ENCODE results near the gene OR4L1.
"Not testable (repeated sequence)": the region's sequence is repeated elsewhere in the genome, so short reads cannot be mapped to it uniquely, and the experiment has no call there.

OR4L1 gene

GRCh38 chr14:20059745-20060144 lies at the start of gene OR4L1:
Gene OR4L1 (plus strand): TSS chr14:20060045. CDS start chr14:20060045, 0 bp downstream.
- H3K27ac Mint-ChIP-seq, result no peak within 1 kb of the TSS
- no peaks in the 10 kb centered on the region for H3K9me3 Mint-ChIP-seq
- no peak within 1 kb of the TSS for H3K4me3 Mint-ChIP-seq
- H3K36me3 Mint-ChIP-seq (ENCODE audit: low read depth), result no peaks in the 10 kb centered on the region
- H3K4me1 Mint-ChIP-seq (ENCODE audit: low read depth), result no peaks in the 10 kb centered on the region
- peaks cover 9% of the 10 kb centered on the region for H3K27me3 Mint-ChIP-seq

GRCh38 chr14:20019257-20019865 lies 40.5 kb upstream of the OR4L1 start, which contains the start of gene OR4K14:
Gene OR4K14 (minus strand): TSS chr14:20019307. CDS start chr14:20015193, 4,114 bp downstream.
- Mint-ChIP-seq H3K9me3 (peaks cover under 1% of the 10 kb centered on the region), H3K4me1 (ENCODE audit: low read depth) (no peaks in the 10 kb centered on the region), H3K27ac (no peak within 1 kb of the TSS), H3K36me3 (ENCODE audit: low read depth) (no peaks in the 10 kb centered on the region), H3K4me3 (no peak within 1 kb of the TSS), H3K27me3 (no peaks in the 10 kb centered on the region)

GRCh38 chr14:20031058-20031457 lies 28.8 kb upstream of the OR4L1 start:
- H3K9me3 Mint-ChIP-seq, result no peaks in the 10 kb centered on the region
- no peaks in the 10 kb centered on the region for H3K4me1 Mint-ChIP-seq (ENCODE audit: low read depth)
- no peaks in the 10 kb centered on the region for H3K36me3 Mint-ChIP-seq (ENCODE audit: low read depth)
- H3K27me3 Mint-ChIP-seq, result no peaks in the 10 kb centered on the region
- H3K4me3 Mint-ChIP-seq, result no peak overlapping the region
- no peak overlapping the region for H3K27ac Mint-ChIP-seq

- no peaks in the 10 kb centered on the region for H3K9me3 Mint-ChIP-seq
Observed at GRCh38 chr14:20035449-20035848, 24.4 kb upstream of the OR4L1 start.

GRCh38 chr14:20035938-20036337 lies 23.9 kb upstream of the OR4L1 start, which contains the start of gene OR4K13:
Gene OR4K13 (minus strand): TSS chr14:20036038. CDS start chr14:20034758, 1,280 bp downstream.
- Mint-ChIP-seq H3K4me1 (ENCODE audit: low read depth) (no peaks in the 10 kb centered on the region), H3K4me3 (no peak within 1 kb of the TSS), H3K27ac (no peak within 1 kb of the TSS), H3K9me3 (no peaks in the 10 kb centered on the region), H3K27me3 (no peaks in the 10 kb centered on the region), H3K36me3 (ENCODE audit: low read depth) (no peaks in the 10 kb centered on the region)

More at GRCh38 chr14:20035449-20035848, 24.4 kb upstream of the OR4L1 start:
- Mint-ChIP-seq H3K36me3 (ENCODE audit: low read depth) (no peaks in the 10 kb centered on the region), H3K27ac (no peak overlapping the region), H3K4me3 (no peak overlapping the region), H3K4me1 (ENCODE audit: low read depth) (no peaks in the 10 kb centered on the region), H3K27me3 (no peaks in the 10 kb centered on the region)

GRCh38 chr14:20044243-20044642 lies 15.6 kb upstream of the OR4L1 start:
- H3K27me3 Mint-ChIP-seq, result peaks cover 11% of the 10 kb centered on the region
- H3K9me3 Mint-ChIP-seq, result peaks cover 4% of the 10 kb centered on the region
- no peak overlapping the region for H3K27ac Mint-ChIP-seq
- H3K4me3 Mint-ChIP-seq, result no peak overlapping the region
- no peaks in the 10 kb centered on the region for H3K4me1 Mint-ChIP-seq (ENCODE audit: low read depth)
- no peaks in the 10 kb centered on the region for H3K36me3 Mint-ChIP-seq (ENCODE audit: low read depth)

GRCh38 chr14:20048202-20048601 lies 11.6 kb upstream of the OR4L1 start:
- H3K4me3 Mint-ChIP-seq, result no peak overlapping the region
- H3K27ac Mint-ChIP-seq, result no peak overlapping the region
- H3K36me3 Mint-ChIP-seq (ENCODE audit: low read depth), result no peaks in the 10 kb centered on the region
- peaks cover 10% of the 10 kb centered on the region for H3K27me3 Mint-ChIP-seq
- H3K9me3 Mint-ChIP-seq, result no peaks in the 10 kb centered on the region
- no peaks in the 10 kb centered on the region for H3K4me1 Mint-ChIP-seq (ENCODE audit: low read depth)

GRCh38 chr14:20092050-20092449 lies 32.2 kb downstream of the OR4L1 start:
- no peak overlapping the region for H3K4me3 Mint-ChIP-seq
- H3K27ac Mint-ChIP-seq, result no peak overlapping the region
- H3K36me3 Mint-ChIP-seq (ENCODE audit: low read depth), result no peaks in the 10 kb centered on the region
- H3K9me3 Mint-ChIP-seq, result no peaks in the 10 kb centered on the region
- no peaks in the 10 kb centered on the region for H3K4me1 Mint-ChIP-seq (ENCODE audit: low read depth)
- H3K27me3 Mint-ChIP-seq, result no peaks in the 10 kb centered on the region

- no peak overlapping the region for H3K27ac Mint-ChIP-seq
- no peaks in the 10 kb centered on the region for H3K27me3 Mint-ChIP-seq
- no peaks in the 10 kb centered on the region for H3K36me3 Mint-ChIP-seq (ENCODE audit: low read depth)
- no peaks in the 10 kb centered on the region for H3K9me3 Mint-ChIP-seq
- no peak overlapping the region for H3K4me3 Mint-ChIP-seq
- H3K4me1 Mint-ChIP-seq (ENCODE audit: low read depth), result no peaks in the 10 kb centered on the region
Observed at GRCh38 chr14:20093442-20093841, 33.6 kb downstream of the OR4L1 start.

- not testable (repeated sequence) for H3K4me3 Mint-ChIP-seq; H3K9me3 Mint-ChIP-seq; H3K36me3 Mint-ChIP-seq (ENCODE audit: low read depth); H3K27ac Mint-ChIP-seq; H3K4me1 Mint-ChIP-seq (ENCODE audit: low read depth)
- peaks cover 11% of the 10 kb centered on the region for H3K27me3 Mint-ChIP-seq
Observed at GRCh38 chr14:20098926-20099770, 39.3 kb downstream of the OR4L1 start.

GRCh38 chr14:20110438-20110837 lies 50.6 kb downstream of the OR4L1 start, which contains the start of gene OR4K17:
Gene OR4K17 (plus strand): TSS chr14:20110739. CDS start chr14:20117500, 6,761 bp downstream.
- no peak within 1 kb of the TSS for H3K4me3 Mint-ChIP-seq
- no peaks in the 10 kb centered on the region for H3K9me3 Mint-ChIP-seq
- H3K36me3 Mint-ChIP-seq (ENCODE audit: low read depth), result no peaks in the 10 kb centered on the region
- H3K27me3 Mint-ChIP-seq, result no peaks in the 10 kb centered on the region
- H3K4me1 Mint-ChIP-seq (ENCODE audit: low read depth), result no peaks in the 10 kb centered on the region
- H3K27ac Mint-ChIP-seq, result no peak within 1 kb of the TSS
